ENCODE results near the gene POLR1C. TPM values are rescaled to one million over a fixed set of nuclear protein-coding genes. Genes with fewer than 3 reads are reported as not detected.

Gene POLR1C
- total RNA-seq, 4 donors from 2014 or later = 7.4 to 24.7 (median 15.5) TPM

DNA sequence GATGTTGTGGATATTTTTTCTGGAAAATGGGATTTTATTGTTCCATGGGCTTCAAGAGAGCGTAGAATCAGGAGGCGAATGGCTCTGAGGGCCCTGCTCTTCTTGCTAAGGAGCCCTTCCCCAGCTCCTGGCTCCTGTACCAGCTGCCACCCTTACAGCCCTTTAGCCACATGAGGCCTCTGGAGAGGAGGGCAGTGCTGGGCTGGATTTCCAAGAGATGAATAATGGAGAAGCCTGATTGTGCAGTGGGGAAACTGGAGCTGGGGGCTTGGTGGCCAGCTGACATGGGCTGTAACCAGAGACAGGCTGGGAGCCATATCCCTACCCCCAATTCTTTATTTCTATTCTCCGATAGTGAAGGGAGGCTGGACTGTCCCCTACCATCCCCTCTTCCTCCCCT lies 16.0 kb upstream of the POLR1C start:
- no peak for DNase-seq
- Histone ChIP-seq H3K9me3 (no peaks in the 10 kb centered on the region), H3K27ac (no peak overlapping the region), H3K36me3 (peaks cover 0 to 22% (median 14%) of the 10 kb centered on the region in 4 donors), H3K4me1 (peaks cover 0 to 6% (median 2%) of the 10 kb centered on the region in 4 donors), H3K4me3 (no peak overlapping the region), H3K27me3 (no peaks in the 10 kb centered on the region)
- intact Hi-C loops (cut with DNase I; ENCODE audit: low total_unique reads) (loop anchor here (10.0 kb wide), 1 partner anchor 136 kb away; the partner anchor contains the start of gene ZNF318), in situ Hi-C loops (cut with MboI; ENCODE audit: low pct_ligation_motif_present in 1 of 4, low pct_unique_long_range_greater_than_20kb in 1 of 4, low sequenced_read_pairs in 3 of 4) (loop anchor here in 1 of 4 donors (5.0 kb wide), 1 partner anchor 49 kb away; no protein-coding TSS in a partner anchor)
- TF ChIP-seq POLR2AphosphoS5 (IDR thresholded peaks at IDR 0.05) = no peak
- TF ChIP-seq POLR2A (IDR thresholded peaks at IDR 0.05) = no peak
- TF ChIP-seq EP300 (IDR thresholded peaks at IDR 0.05; ENCODE audit: low read depth) = no peak
- TF ChIP-seq, protein P1, sequence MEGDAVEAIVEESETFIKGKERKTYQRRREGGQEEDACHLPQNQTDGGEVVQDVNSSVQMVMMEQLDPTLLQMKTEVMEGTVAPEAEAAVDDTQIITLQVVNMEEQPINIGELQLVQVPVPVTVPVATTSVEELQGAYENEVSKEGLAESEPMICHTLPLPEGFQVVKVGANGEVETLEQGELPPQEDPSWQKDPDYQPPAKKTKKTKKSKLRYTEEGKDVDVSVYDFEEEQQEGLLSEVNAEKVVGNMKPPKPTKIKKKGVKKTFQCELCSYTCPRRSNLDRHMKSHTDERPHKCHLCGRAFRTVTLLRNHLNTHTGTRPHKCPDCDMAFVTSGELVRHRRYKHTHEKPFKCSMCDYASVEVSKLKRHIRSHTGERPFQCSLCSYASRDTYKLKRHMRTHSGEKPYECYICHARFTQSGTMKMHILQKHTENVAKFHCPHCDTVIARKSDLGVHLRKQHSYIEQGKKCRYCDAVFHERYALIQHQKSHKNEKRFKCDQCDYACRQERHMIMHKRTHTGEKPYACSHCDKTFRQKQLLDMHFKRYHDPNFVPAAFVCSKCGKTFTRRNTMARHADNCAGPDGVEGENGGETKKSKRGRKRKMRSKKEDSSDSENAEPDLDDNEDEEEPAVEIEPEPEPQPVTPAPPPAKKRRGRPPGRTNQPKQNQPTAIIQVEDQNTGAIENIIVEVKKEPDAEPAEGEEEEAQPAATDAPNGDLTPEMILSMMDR (IDR thresholded peaks at IDR 0.05) = no peak
- WGBS, 2 donors (ENCODE audit: low coverage in 1 of 2) = 95 to 97% methylated on average over 3 of the region's 3 CpGs

DNA sequence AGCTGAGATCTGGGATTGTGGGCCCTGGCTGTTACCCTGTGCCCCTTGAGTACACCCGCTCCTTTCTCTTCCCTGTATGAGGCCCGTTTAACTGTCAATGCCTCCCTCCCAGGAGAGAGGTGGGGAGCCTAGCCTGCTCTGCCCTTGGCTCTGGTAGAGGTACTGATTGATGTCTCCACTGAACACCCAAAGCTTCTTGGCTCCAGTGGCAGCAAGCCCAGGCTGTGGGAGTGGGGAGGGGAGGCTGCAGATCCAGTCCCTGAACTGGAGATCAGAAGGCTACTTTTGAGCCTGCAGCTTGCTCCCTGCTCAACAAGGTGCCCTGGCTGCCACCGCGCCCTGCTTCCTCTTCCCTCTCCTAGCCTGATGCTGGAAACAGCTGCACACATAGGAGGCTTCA lies 14.2 kb upstream of the POLR1C start:
- H3K36me3 ChIP-seq = peaks cover 0 to 22% (median 14%) of the 10 kb centered on the region in 4 donors
- TF ChIP-seq EP300 (IDR thresholded peaks at IDR 0.05; ENCODE audit: low read depth) = no peak
- no peak for TF ChIP-seq POLR2A (IDR thresholded peaks at IDR 0.05)
- no peak for TF ChIP-seq POLR2AphosphoS5 (IDR thresholded peaks at IDR 0.05)
- TF ChIP-seq, protein P1 (IDR thresholded peaks at IDR 0.05) = no peak
- in situ Hi-C loops (cut with MboI; ENCODE audit: low pct_ligation_motif_present in 1 of 4, low pct_unique_long_range_greater_than_20kb in 1 of 4, low sequenced_read_pairs in 3 of 4) = loop anchor here in 1 of 4 donors (5.0 kb wide), 1 partner anchor 50 kb away; no protein-coding TSS in a partner anchor

DNA sequence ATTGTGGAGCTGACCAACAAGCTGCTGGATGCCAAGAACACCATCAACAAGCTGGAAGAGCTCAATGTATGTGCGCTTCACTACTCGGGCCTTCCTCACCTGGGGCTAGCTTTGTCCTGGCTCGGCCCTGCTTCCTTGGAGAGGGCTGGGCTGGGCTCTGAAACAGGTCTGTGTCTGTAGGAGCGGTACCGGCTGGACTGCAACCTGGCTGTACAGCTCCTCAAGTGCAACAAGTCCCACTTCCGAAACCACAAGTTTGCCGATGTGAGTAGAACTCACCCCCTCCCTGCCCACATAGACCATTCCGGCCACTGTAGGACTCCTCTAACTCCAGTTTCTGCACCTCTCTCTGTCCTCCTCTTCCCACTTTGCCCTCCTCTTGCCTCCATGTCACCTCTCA lies 13.4 kb upstream of the POLR1C start:
- peaks cover 0 to 21% (median 14%) of the 10 kb centered on the region in 4 donors for H3K36me3 ChIP-seq
- no peak for DNase-seq
- no peaks in the 10 kb centered on the region for H3K9me3 ChIP-seq
- TF ChIP-seq EP300 (IDR thresholded peaks at IDR 0.05; ENCODE audit: low read depth) (no peak), POLR2AphosphoS5 (IDR thresholded peaks at IDR 0.05) (no peak), POLR2A (IDR thresholded peaks at IDR 0.05) (no peak)
- peaks cover 0 to 3% (median 2%) of the 10 kb centered on the region in 4 donors for H3K4me1 ChIP-seq
- H3K27ac ChIP-seq = no peak overlapping the region
- in situ Hi-C loops (cut with MboI; ENCODE audit: low pct_ligation_motif_present in 1 of 4, low pct_unique_long_range_greater_than_20kb in 1 of 4, low sequenced_read_pairs in 3 of 4) (loop anchor here in 1 of 4 donors (5.0 kb wide), 1 partner anchor 51 kb away; no protein-coding TSS in a partner anchor), intact Hi-C loops (cut with DNase I; ENCODE audit: low total_unique reads) (loop anchor here (10.0 kb wide), 1 partner anchor 139 kb away; the partner anchor contains the start of gene ZNF318)
- peaks cover 4% of the 10 kb centered on the region for H3K27me3 ChIP-seq
- H3K4me3 ChIP-seq = no peak overlapping the region
- 91 to 100% methylated on average over 1 to 8 of the region's 8 CpGs for WGBS, 2 donors (ENCODE audit: low coverage in 1 of 2)

More for the DNA sequence above, 14.2 kb upstream of the POLR1C start:
- Histone ChIP-seq H3K4me3 (no peak overlapping the region), H3K27ac (no peak overlapping the region), H3K27me3 (no peaks in the 10 kb centered on the region), H3K4me1 (peaks cover 0 to 3% (median 2%) of the 10 kb centered on the region in 4 donors), H3K9me3 (no peaks in the 10 kb centered on the region)
- intact Hi-C loops (cut with DNase I; ENCODE audit: low total_unique reads) = loop anchor here (10.0 kb wide), 1 partner anchor 138 kb away; the partner anchor contains the start of gene ZNF318
- WGBS, 2 donors (ENCODE audit: low coverage in 1 of 2) = 85 to 100% methylated on average over 2 to 4 of the region's 4 CpGs
- DNase-seq = no peak

DNA sequence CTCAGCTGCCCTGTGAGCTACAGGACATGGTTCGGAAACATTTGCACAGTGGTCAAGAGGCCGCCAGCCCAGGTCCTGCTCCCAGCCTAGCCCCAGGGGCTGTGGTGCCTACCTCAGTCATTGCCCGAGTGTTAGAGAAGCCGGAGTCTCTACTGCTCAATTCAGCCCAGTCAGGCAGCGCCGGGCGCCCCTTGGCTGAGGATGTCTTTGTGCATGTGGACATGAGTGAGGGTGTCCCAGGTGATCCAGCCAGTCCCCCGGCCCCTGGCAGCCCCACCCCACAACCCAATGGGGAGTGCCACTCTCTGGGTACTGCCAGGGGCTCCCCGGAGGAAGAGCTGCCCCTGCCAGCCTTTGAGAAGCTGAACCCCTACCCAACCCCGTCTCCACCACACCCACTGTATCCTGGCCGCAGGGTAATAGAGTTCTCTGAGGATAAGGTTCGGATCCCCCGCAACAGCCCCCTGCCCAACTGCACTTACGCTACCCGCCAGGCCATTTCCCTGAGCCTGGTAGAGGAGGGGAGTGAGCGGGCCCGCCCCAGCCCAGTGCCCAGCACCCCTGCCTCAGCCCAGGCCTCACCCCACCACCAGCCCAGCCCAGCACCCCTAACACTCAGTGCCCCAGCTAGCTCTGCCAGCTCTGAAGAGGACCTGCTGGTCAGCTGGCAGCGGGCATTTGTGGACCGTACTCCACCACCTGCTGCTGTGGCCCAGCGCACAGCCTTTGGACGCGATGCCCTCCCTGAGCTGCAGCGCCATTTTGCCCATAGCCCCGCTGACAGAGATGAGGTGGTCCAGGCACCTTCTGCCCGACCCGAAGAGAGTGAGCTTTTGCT lies 11.9 kb upstream of the POLR1C start:
- in situ Hi-C loops (cut with MboI; ENCODE audit: low pct_ligation_motif_present in 1 of 4, low pct_unique_long_range_greater_than_20kb in 1 of 4, low sequenced_read_pairs in 3 of 4) = loop anchor here in 1 of 4 donors (5.0 kb wide), 1 partner anchor 53 kb away; no protein-coding TSS in a partner anchor
- no peaks in the 10 kb centered on the region for H3K9me3 ChIP-seq
- peaks cover 16% of the 10 kb centered on the region for H3K27me3 ChIP-seq
- intact Hi-C loops (cut with DNase I; ENCODE audit: low total_unique reads) = loop anchor here (5.0 to 10.0 kb wide), 3 partner anchors 53 to 243 kb away; partner anchors contain the start of gene ZNF318
- peaks cover 5 to 15% (median 14%) of the 10 kb centered on the region in 4 donors for H3K4me1 ChIP-seq
- TF ChIP-seq POLR2A (IDR thresholded peaks at IDR 0.05) = no peak
- TF ChIP-seq, protein P1 (IDR thresholded peaks at IDR 0.05) = no peak
- no peak for TF ChIP-seq POLR2AphosphoS5 (IDR thresholded peaks at IDR 0.05)
- TF ChIP-seq EP300 (IDR thresholded peaks at IDR 0.05; ENCODE audit: low read depth) = no peak
- DNase-seq = no peak
- no peak overlapping the region for H3K4me3 ChIP-seq
- 94% methylated on average over 25 of the region's 26 CpGs; no CpG with 5 or more reads in 1 of the 2 donors for WGBS, 2 donors (ENCODE audit: low coverage in 1 of 2)
- H3K27ac ChIP-seq = no peak overlapping the region
- peaks cover 0 to 14% (median 4%) of the 10 kb centered on the region in 4 donors for H3K36me3 ChIP-seq

Data from transverse colon (tissue), 4 donors.